ENCODE data around the gene CEP135. TPM values are rescaled to one million over a fixed set of nuclear protein-coding genes. Genes with fewer than 3 reads are reported as not detected.
A peak's percentile ranks its signal among the peaks of the same experiment; 100 is the strongest.

Gene CEP135
- total RNA-seq, 1 experiment from 2014 or later, result 13.9 TPM

DNA sequence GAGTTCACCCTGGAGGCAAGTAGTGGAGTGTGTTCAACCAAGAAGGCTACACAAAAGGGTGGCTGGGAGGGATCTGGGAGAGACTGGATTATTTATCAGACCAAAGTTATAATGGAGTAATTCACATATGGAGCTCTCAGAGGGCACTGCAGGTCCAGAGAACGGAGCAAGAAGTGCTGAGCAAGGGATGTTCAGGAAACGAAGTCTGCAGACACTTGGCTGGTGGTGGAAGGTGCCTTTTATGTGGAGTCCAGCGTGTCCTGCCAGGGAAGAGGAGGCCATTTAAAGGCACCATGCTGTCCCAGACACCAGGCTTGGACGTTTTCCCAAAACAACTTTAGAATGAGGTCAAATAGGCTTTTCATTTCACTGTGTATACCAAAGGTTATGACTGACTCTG, 130.1 kb downstream of the CEP135 start:
- H3K27me3 ChIP-seq (ENCODE audit: insufficient read depth, low read length), result no peaks in the 10 kb centered on the region
- no peak overlapping the region for H3K4me3 Mint-ChIP-seq
- no peak overlapping the region for H2BK15ac ChIP-seq (ENCODE audit: low read depth, low read length)
- H3T11ph ChIP-seq (ENCODE audit: low read length), result no peak overlapping the region
- H2AK5ac ChIP-seq (ENCODE audit: insufficient read length, low read length), result no peak overlapping the region
- H4K20me1 ChIP-seq (ENCODE audit: control insufficient read depth, insufficient read depth, insufficient read length), result no peaks in the 10 kb centered on the region
- no peaks in the 10 kb centered on the region for H3K9me3 Mint-ChIP-seq
- H4K91ac ChIP-seq (ENCODE audit: insufficient read length, low read depth, low read length), result no peak overlapping the region
- no peak overlapping the region for H3K4ac ChIP-seq (ENCODE audit: low read depth, low read length)
- H2AFZ ChIP-seq (ENCODE audit: low read length), result no peak overlapping the region
- no peak overlapping the region for H2BK5ac ChIP-seq (ENCODE audit: insufficient read length, low read length)
- no peaks in the 10 kb centered on the region for H3K23me2 ChIP-seq (ENCODE audit: insufficient read length, low read depth, low read length, poor library complexity, severe bottlenecking)
- no peak overlapping the region for H3K56ac ChIP-seq (ENCODE audit: insufficient read length, low read depth, low read length)
- no CpG with 5 or more reads among the region's 4 CpGs for WGBS (ENCODE audit: extremely low coverage, insufficient read length, low lambda C conversion rate)
- H3K79me2 ChIP-seq (ENCODE audit: insufficient read depth, low read length), result no peaks in the 10 kb centered on the region
- no peak overlapping the region for H2BK12ac ChIP-seq (ENCODE audit: insufficient read length, low read depth, low read length)
- no peak overlapping the region for H2BK120ac ChIP-seq (ENCODE audit: low read depth, low read length, poor library complexity, severe bottlenecking)
- no peaks in the 10 kb centered on the region for H3K27me3 Mint-ChIP-seq (ENCODE audit: low read depth)
- no peak overlapping the region for H3K18ac ChIP-seq (ENCODE audit: insufficient read length, low read depth, low read length)
- H3K27ac ChIP-seq (ENCODE audit: insufficient read length, low read depth, low read length), result no peak overlapping the region
- H3K4me1 ChIP-seq (ENCODE audit: insufficient read depth, low read length), result no peaks in the 10 kb centered on the region
- H3K9me3 ChIP-seq (ENCODE audit: control insufficient read depth, low read depth, low read length), result no peaks in the 10 kb centered on the region
- H3K36me3 Mint-ChIP-seq (ENCODE audit: insufficient read depth in 1 of 3, low read depth in 3 of 3), result no peaks in the 10 kb centered on the region
- TF ChIP-seq, protein P1, sequence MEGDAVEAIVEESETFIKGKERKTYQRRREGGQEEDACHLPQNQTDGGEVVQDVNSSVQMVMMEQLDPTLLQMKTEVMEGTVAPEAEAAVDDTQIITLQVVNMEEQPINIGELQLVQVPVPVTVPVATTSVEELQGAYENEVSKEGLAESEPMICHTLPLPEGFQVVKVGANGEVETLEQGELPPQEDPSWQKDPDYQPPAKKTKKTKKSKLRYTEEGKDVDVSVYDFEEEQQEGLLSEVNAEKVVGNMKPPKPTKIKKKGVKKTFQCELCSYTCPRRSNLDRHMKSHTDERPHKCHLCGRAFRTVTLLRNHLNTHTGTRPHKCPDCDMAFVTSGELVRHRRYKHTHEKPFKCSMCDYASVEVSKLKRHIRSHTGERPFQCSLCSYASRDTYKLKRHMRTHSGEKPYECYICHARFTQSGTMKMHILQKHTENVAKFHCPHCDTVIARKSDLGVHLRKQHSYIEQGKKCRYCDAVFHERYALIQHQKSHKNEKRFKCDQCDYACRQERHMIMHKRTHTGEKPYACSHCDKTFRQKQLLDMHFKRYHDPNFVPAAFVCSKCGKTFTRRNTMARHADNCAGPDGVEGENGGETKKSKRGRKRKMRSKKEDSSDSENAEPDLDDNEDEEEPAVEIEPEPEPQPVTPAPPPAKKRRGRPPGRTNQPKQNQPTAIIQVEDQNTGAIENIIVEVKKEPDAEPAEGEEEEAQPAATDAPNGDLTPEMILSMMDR (conservative IDR thresholded peaks at IDR 0.05), result no peak
- H4K8ac ChIP-seq (replicated peaks; ENCODE audit: insufficient read length, low read depth, low read length), result no peak overlapping the region
- H3K9ac ChIP-seq (ENCODE audit: extremely low read depth, insufficient read length, low read length), result no peak overlapping the region
- H2BK20ac ChIP-seq (ENCODE audit: low read depth, low read length, poor library complexity, severe bottlenecking), result no peak overlapping the region
- H3K23ac ChIP-seq (ENCODE audit: insufficient read length, low read depth, low read length), result no peak overlapping the region
- H3K14ac ChIP-seq (ENCODE audit: insufficient read depth, low read length), result no peak overlapping the region
- DNase-seq, result no peak
- no peak overlapping the region for H4K5ac ChIP-seq (ENCODE audit: insufficient read length, low read depth, low read length)
- H3K79me1 ChIP-seq (ENCODE audit: insufficient read depth, low read depth, low read length, poor library complexity, severe bottlenecking), result no peaks in the 10 kb centered on the region
- peak overlapping the region in 1 of 3 experiments; percentile 69; a peak in 2 of 7 replicates for H3K27ac Mint-ChIP-seq
- H3K4me1 Mint-ChIP-seq, result peaks cover 28 to 34% of the 10 kb centered on the region in 2 experiments
- H3K4me2 ChIP-seq (ENCODE audit: insufficient read depth, insufficient read length, low read length), result no peak overlapping the region

Data from H9 (cell line).